Left kidney (tissue), 8 donors: ENCODE measurements around the gene RBP7. TPM values are rescaled to one million over a fixed set of nuclear protein-coding genes. Genes with fewer than 3 reads are reported as not detected.
A peak's percentile ranks its signal among the peaks of the same experiment; 100 is the strongest.
"Not testable (repeated sequence)": the region's sequence is repeated elsewhere in the genome, so short reads cannot be mapped to it uniquely, and the experiment has no call there.

Source experiments
- DNase-seq: peaks from one replicate; pipeline ENCODE4 v3.0.0-alpha.2; 2013
- long read RNA-seq, 8 donors: transcript quantifications; one replicate each; lab custom pipeline, GENCODE V29; 2026
- polyA plus RNA-seq: library from polyadenylated mRNA; unstranded; fragments of 120-200 nt; gene quantifications from one replicate; pipeline ENCODE4 v1.2.1, GENCODE V29; 2013; ENCODE audit not compliant: insufficient read length

Gene RBP7
- 15.3 TPM for polyA plus RNA-seq
- long read RNA-seq, donor 1, transcript RBP7-201 (4 exons, 636 nt) = major isoform, 13 of 13 reads
- long read RNA-seq, donor 1, partial matches to known transcripts = 0 of 13 reads
- long read RNA-seq, donor 1, other reads (novel, unspliced or antisense) = 0 of 13 reads
- long read RNA-seq, donor 2, transcript RBP7-201 (4 exons, 636 nt) = major isoform, 13 of 13 reads
- long read RNA-seq, donor 2, partial matches to known transcripts = 0 of 13 reads
- long read RNA-seq, donor 2, other reads (novel, unspliced or antisense) = 0 of 13 reads
- long read RNA-seq, donor 3, partial matches to known transcripts = 0 of 4 reads
- long read RNA-seq, donor 3, other reads (novel, unspliced or antisense) = 0 of 4 reads
- long read RNA-seq, donor 4 = 0 reads
- long read RNA-seq, donor 5, transcript RBP7-201 (4 exons, 636 nt) = major isoform, 12 of 12 reads
- long read RNA-seq, donor 5, partial matches to known transcripts = 0 of 12 reads
- long read RNA-seq, donor 5, other reads (novel, unspliced or antisense) = 0 of 12 reads
- long read RNA-seq, donor 6, transcript RBP7-201 (4 exons, 636 nt) = major isoform, 12 of 12 reads
- long read RNA-seq, donor 6, partial matches to known transcripts = 0 of 12 reads
- long read RNA-seq, donor 6, other reads (novel, unspliced or antisense) = 0 of 12 reads
- long read RNA-seq, donor 7, transcript RBP7-201 (4 exons, 636 nt) = major isoform, 17 of 17 reads
- long read RNA-seq, donor 7, partial matches to known transcripts = 0 of 17 reads
- long read RNA-seq, donor 7, other reads (novel, unspliced or antisense) = 0 of 17 reads
- long read RNA-seq, donor 8, transcript RBP7-201 (4 exons, 636 nt) = major isoform, 5 of 5 reads
- long read RNA-seq, donor 8, partial matches to known transcripts = 0 of 5 reads
- long read RNA-seq, donor 8, other reads (novel, unspliced or antisense) = 0 of 5 reads

DNA sequence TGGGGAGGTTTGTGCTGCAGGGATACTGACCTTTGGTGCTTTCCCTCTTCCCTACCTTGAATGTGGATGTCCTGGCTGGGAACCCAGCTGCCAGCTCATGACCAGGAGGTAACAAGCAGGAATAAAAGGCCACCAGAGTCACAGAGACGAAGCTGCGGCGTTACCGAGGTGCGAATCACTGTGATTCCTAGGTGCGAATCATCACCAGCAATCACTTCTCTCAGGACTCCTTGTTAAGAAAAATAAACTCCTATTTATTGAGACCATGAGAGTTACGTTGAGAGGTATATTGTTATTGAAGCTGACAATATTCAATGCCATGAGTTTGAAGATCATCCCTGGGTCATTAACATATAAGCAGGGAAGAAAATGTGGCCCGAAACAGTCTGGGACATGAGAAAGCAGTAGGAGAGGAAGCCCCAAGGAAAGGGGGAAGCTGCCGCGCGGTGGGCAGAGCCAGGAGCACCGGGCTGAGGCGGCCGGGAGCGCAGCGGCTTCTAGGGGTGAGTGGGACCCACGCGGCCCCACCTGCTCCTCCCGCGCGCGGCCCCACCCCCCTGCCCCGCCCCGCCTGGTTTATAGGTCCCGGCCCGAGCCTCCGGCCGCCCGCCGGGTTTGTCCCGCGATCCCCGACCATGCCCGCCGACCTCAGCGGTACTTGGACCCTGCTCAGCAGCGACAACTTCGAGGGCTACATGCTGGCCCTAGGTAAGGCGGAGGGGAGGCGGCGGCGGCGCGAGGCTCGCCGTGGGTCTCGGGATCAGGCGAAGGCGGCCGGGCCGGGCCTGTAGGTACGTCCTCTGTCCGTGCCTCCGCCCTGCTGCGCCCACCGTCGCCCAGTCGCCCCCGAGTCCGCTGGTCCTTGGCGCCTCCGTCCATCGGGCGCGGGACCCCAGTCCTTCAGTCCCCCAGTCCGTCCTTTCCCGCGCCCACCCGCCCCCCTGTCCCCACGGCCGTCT is at the start of gene RBP7:
Gene RBP7 (plus strand): TSS at position 605 of the 959 bp plus-strand sequence. CDS start 31 bp downstream, at position 636.
- DNase-seq = no peak

DNA sequence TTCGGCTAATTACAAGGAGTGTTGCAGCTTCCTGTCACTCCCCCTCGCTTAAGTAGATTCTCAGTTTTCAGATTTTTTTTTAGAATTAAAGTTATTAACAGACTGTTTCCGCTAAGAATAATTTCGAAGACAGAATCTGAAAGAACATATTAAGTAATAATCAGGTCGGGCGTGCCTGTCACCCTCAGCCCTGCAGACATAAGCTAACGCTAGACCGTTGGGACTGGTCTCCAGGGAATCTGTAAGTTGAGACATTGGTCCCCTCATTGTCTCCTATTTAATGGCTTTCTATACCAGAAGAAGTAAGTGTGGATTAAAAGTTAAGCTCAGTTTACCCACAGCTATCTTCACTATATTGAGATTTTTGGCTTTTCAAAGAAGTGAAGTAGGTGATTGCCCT is 39.3 kb upstream of the RBP7 start:
- no peak for DNase-seq

DNA sequence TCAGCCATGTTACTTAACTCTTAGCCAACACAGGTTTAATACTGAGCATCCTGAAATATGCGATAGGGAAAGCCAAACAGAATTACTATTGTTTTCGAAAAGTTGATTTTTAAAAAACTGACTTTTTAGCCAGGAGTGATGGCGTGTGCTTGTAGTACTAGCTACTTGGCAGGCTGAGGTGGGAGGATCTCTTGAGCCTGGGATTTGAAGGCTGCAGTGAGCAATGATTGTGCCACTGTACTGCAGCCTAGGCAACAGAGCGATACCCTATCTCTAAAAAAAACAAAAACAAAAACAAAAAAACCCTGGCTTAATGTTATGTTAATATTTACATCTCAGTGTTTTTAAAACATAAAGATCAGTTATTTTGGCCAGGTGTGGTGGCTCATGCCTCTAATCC is 37.0 kb upstream of the RBP7 start:
- DNase-seq = no peak

DNA sequence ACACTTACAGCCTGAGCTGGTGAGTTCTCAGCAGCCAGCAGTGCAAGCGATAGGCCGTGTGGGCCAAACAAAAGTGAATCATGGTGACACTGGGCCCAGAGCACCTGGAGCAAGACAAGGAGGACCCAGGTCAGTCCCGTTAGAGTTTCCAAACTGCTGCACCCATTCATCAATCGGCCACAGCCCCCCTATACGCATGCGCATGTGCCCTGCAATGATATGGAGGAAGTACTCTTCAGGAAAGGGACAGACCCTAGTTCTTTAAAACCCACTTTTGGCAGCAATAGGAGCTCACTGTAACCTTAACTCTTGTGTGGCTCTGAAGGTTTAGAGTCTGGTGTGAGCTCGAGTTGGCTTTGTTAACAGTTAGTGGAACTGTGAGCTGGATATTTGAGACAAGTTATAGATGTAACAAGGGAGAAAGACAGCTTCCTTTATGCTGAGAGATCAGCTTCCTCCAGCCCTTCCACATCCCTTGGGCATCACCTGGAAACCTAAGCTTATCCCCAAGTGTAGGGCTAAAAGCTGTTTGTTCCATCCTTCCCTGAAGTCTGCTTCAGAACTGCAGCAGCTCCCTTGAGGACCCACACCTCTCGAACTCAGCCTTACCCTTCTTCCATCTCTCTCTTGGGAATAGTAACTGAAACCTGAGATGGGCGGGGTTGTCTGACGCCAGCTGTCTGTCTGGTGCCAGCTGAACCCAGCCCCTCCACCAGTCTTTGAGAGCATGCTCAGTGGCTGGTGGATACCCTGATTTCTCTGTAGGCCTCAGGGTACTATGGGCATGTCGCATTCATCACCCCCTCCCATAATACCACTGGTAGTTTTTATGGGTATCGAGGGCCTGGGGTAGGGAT is 36.1 kb upstream of the RBP7 start:
- DNase-seq = peak; percentile 30

DNA sequence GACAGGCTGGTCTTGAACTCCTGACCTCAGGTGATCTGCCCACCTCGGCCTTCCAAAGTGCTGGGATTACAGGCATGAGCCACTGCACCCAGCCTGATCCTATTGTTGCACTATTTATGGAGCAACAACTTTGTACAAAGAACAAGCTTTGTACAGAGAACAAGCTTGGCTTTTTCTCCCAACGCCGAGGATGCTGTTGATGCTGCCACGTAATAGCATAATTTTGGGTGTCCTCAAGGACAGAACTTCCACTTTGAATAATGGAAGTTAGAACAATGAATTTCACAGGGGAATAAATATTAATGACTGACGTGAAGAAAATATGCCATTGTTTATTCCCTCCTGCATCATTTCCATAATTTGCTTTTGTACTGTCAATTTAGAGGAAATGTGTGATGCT is 12.8 kb upstream of the RBP7 start:
- DNase-seq = no peak

DNA sequence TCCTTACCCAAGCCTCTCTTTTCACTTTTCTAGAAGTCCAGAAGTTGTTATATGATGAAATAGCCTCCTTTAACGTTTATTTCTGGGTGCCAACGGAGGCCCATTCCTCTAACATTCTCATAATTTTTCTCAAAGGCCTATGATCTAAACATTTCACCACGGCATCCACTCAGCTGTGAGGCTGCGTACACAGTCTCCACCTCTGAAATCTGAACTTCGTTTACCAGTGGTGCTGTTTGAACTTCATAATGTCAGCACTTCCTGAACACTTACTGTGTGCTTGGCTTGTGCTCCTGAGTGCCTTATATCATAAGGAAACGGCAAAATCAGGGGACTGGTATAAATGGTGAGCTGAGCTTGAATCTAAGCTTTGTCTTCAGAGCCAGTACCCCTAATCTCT is 12.0 kb upstream of the RBP7 start:
- DNase-seq = no peak

DNA sequence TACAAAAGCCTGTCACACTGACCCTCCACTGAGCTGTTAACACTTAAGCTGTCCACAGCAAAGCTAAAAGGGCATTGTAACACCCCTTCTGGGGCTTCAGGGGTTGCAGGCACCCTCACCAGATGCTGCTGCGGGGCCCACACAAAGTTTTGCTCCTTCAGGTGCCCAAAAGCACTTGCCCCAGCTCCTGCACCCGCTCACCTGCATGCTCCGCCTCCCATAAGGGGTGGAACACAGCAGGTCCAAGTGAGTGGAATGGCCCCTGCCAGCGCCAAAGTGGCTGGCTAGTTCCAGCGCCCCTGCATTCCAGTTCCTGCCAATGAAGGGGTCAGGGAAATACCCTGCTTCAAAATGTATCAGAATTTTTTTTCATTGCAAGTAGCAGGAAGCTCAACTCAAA is 7.3 kb upstream of the RBP7 start:
- no peak for DNase-seq

DNA sequence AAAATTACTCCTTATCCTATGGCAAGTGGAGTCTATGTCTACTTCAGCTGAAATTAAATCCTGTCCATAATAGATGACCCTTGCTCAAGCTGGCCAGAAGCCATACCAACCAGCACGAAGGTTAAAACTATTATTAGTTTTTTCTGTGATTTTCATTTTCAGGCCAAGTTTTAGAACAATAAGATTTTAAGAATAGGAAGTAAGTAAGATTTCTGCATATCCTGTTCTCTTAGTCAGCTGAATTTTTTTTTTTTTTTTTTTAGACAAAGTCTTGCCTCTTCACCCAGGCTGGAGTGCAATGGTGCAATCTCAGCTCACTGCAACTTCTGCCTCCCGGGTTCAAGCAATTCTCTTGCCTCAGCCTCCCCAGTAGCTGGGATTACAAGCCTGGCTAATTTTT is 6.1 kb upstream of the RBP7 start:
- DNase-seq = no peak

DNA sequence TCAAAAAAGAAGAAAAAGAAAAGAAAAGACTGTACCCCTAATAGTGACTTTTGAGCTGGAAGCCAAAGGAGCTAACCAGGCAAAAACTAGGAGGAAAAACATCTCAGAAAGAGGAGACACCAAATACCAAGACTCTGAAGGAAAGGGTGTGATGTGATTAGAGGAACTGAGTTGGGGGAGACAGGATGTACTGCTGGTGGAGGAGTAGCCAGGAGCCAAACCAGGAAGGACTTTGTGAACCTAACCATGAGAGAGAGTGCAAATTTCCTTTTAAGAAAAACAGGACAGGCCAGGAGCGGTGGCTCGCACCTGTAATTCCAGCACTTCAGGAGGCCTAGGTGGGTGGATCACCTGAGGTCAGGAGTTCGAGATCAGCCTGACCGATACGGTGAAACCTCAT is 4.1 kb upstream of the RBP7 start:
- no peak for DNase-seq

DNA sequence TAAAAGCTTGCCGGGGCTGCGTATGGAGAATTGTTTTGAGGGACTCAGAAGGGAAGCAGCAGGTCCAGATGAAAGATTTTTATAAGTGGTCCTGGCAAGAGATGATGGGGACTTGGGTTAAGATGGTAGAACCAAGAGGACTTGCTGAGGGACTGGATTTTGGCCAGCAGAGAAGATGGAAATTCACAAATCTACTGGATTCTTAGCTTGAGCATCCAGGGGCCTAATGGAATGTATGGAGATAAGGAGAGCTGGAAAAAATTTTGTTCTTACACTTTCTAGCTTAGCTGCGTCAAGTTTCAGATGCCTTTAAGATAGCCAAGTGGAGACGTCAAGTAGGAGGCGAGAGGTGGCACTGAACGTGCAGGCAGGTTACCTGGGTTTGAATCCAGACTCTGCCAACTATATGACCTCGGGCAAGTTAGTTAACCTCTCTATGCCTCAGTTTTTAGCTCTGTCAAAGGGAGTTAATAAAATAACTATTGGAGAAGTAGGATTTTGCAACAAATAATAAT is 3.4 kb upstream of the RBP7 start:
- no peak for DNase-seq

DNA sequence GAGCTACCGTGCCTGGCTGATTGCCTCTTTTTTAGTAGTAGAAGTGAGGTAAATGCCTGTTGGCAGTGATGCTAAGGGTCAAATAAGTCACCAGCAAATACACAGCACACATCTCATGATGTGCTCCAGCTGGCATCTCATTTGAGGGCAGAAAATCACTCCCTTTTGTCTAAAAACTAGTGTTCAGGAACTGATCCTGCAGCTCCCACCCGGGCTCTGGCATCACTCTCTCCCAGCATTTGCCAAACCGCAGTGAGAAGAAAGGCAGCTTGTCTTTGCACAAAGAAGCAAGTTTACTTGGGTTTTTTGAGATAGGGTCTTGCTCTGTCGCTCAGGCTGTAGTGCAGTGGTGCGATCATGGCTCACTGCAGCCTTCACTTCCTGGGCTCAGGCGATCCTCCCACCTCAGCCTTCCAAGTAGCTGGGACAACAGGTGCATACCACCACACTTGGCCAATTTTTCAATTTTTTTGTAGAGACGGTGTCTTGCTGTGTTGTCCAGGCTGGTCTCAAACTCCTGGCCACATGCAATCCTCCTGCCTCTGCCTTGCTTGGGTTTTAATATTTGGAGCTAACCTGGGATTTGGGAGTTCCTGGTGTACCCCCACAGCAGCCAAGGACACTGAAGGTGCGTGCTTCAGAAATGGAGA is 4.1 kb downstream of the RBP7 start:
- no peak for DNase-seq

DNA sequence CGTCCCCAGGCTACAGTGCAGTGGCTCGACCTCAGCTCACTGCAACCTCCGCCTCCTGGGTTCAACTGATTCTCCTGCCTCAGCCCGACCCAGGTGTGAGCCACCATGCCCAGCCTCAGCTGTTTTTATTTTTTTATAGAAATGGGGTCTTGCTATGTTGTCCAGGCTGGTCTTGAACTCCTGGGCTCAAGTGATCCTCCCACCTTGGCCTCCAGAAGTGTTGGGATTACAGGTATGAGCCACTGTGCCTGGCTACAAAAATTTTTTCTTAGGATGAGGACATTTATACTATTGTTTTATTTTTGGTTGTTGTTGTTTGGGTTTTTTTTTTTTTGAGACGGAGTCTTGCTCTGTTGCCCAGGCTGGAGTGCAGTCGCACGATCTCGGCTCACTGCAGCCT is 8.2 kb downstream of the RBP7 start:
- DNase-seq = not testable (repeated sequence)

DNA sequence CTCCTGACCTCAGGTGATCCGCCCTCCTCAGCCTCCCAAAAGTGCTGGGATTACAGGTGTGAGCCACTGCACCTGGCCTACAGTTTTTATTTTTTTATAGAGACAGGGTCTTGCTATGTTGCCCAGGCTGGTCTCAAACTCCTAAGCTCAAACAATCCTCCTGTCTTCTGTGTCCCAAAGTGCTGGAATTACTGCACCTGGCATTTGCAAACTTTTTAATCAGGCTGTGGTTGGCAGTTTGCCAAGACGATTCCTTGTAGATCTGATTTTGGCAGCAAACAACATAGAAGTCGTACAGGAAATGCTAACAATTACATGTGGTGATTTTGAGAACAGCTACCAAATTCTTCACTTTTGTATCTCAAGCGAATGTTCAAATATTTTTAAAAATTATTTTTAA is 10.1 kb downstream of the RBP7 start:
- DNase-seq = no peak

DNA sequence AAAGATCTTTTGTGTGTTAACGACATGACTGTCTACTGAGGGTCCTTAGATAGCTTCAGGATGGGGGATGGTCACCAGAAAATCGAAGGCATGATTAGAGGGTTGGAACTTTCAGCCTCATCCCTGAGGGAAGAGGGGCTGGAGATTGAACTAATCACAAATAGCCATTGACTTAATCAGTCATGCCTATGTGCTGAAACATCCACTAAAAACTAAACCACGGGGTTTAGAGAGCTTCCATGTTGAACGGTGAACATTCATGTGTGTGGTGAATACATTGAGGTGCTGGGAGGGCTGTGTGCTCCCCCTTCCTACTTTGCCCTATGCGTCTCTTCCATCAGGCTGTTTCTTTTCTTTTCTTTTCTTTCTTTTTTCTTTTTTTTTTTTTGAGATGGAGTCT is 17.0 kb downstream of the RBP7 start:
- no peak for DNase-seq

DNA sequence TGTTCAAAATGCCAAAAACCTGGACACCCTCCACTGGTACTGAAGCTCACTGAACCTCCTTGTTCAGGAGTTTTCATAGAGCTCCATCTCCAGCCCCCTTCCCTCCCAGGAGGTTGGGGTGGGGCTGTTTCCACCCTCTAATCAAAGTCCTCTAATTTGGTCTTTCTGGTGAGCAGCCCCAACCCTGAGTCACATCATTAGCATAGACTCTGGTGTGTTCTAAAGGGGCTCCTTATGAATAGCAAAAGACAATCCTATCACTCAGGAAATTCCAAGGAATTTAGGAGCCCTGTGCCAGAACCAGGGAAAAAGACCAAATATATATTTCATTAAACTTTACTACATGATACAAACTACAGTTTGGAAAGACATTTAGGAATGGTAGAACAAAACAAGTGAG is 22.5 kb downstream of the RBP7 start:
- no peak for DNase-seq

DNA sequence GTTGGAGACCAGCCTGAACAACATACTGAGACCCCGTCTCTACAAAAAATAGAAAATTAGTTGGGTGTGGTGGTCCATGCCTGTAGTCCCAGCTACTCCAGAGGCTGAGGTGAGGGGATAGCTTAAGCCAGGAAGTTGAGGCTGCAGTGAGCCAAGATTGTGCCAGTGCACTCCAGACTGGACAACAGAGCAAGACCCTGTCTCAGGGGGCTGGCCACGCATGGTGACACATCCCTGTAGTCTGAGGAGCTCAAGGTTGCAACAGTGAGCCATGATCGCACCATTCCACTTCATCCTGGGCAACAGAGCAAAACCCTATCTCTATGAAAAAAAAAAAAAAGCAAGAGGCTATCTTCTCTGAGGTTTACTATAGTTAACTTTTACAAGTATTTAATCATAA is 23.1 kb downstream of the RBP7 start:
- DNase-seq = no peak

DNA sequence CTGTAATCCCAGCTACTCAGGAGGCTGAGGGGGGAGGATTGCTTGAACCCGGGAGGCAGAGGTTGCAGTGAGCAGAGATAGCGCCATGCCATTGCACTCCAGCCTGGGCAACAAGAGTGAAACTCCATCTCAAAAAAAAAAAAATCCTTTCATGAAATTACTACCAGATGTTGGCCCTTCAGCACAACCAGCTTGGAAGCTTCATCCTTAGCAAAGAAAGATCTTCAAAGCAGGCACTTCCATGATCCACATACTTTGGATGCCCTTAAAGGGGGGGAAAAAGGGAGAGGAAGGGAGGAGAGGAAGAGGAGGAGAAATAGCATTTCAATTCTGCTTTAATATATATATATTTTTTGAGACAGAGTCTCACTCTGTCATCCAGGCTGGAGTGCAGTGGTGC is 23.6 kb downstream of the RBP7 start:
- DNase-seq = not testable (repeated sequence)

DNA sequence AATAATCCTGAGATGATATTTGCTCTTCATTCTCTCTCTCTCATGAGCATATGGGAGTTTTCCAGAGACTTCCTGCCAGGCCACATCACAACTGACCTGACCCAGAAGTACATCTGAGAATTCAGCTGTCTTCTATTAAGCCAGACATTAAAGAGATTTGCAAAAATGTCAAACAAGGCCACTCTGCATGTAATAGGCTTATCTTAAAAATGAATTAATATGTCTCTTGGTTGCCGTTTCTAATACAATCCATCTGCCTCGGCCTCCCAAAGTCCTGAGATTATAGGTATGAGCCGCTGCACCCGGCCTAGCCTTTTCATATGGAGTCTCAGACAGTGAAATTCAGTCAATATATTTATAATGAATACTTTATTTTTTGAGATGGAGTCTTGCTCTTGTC is 25.0 kb downstream of the RBP7 start:
- not testable (repeated sequence) for DNase-seq

DNA sequence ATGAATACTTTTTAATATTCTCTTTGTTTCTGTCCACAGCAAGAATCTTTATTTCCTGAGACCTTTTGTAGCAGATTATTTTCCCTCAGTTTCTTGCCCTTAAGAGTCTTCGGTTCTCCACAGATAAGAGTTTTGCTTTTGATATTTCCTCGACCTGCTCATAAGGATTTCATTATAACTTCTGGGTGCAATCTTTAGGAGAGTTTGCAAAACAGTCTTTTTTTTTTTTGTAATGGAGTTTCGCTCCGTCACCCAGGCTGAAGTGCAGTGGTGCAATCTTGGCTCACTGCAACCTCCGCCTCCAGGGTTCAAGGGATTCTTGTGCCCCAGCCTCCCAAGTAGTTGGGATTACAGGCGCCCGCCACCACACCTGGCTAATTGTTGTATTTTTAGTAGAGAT is 25.6 kb downstream of the RBP7 start:
- DNase-seq = no peak

DNA sequence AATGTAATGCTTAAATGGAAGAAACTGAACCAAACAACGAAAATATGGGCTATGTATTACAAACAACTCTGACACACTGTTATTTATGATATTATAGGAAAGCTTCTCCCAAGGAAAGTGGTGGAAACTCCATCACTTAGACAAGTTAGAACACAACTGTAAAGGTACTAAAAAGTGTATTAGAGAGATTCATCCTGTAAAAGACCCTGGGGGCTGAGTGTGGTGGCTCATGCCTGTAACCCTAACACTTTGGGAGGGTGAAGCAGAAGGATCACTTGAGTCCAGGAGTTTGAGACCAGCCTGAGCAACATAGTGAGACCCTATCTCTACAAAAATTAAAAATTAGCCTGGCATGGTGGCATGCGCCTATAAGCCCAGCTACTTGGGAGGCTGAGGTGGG is 28.3 kb downstream of the RBP7 start:
- DNase-seq = no peak
